Transverse colon (tissue), 4 donors: Measurements from ENCODE around the gene UMAD1. TPM values are rescaled to one million over a fixed set of nuclear protein-coding genes. Genes with fewer than 3 reads are reported as not detected.
"Not testable (repeated sequence)": the region's sequence is repeated elsewhere in the genome, so short reads cannot be mapped to it uniquely, and the experiment has no call there.

Source experiments
- DNase-seq: peaks from one replicate; pipeline ENCODE4 v3.0.0-alpha.2; 2019
- H3K27ac ChIP-seq, 4 donors: fragments of 200-600 bp; sonication (generic); 2 replicates each; pipeline ENCODE4 v1.5.1; 2016 to 2018; ENCODE audit warnings: inconsistent platforms in 4 of 4
- H3K27me3 ChIP-seq: fragments of 200-600 bp; sonication (generic); 2 replicates; pipeline ENCODE4 v1.5.1; 2017; ENCODE audit warnings: inconsistent platforms
- H3K36me3 ChIP-seq, 4 donors: fragments of 200-600 bp; sonication (generic); 2 replicates each; pipeline ENCODE4 v1.5.1; 2017 to 2019; ENCODE audit warnings: inconsistent platforms in 4 of 4
- H3K4me1 ChIP-seq, 4 donors: fragments of 200-600 bp; sonication (generic); 2 replicates each; pipeline ENCODE4 v1.5.1; 2017 to 2020; ENCODE audit warnings: inconsistent platforms in 4 of 4
- H3K4me3 ChIP-seq, 4 donors: fragments of 200-600 bp; sonication (generic); 1 replicate in 1 of 4; 2 replicates in 3 of 4; pipeline versions ENCODE4 v1.5.1 to v1.6.1; 2017 to 2019; ENCODE audit warnings: inconsistent platforms in 4 of 4
- H3K9me3 ChIP-seq, 2 donors: fragments of 200-600 bp; sonication (generic); 2 replicates each; pipeline ENCODE4 v1.5.1; 2017 to 2019; ENCODE audit warnings: inconsistent platforms in 2 of 2
- EP300 ChIP-seq: sonication (generic); formaldehyde crosslinking; IDR thresholded peaks from one replicate; pipeline ENCODE4 v1.6.1; 2017; ENCODE audit warnings: antibody characterized with exemption, low read depth
- POLR2A ChIP-seq: fragments of 450-650 bp; IDR thresholded peaks from one replicate; pipeline ENCODE4 v1.6.1; 2016; ENCODE audit warnings: antibody characterized with exemption, mild to moderate bottlenecking, moderate library complexity
- POLR2AphosphoS5 ChIP-seq, 3 donors: sonication (generic); formaldehyde crosslinking; IDR thresholded peaks; one replicate each; pipeline ENCODE4 v1.6.1; 2016; ENCODE audit warnings: antibody characterized with exemption in 3 of 3
- WGBS, 2 donors: methylation state at CpG; one replicate each; pipeline ENCODE4 v1.1.5; 2018; ENCODE audit warnings: low coverage in 1 of 2; 5-methylcytosine and 5-hydroxymethylcytosine counted together
- in situ Hi-C, 4 donors: fragments of 200-750 bp; cut with MboI; loops; one replicate each; pipeline versions ENCODE4 v1.15.0 to v1.15.1; 2017; ENCODE audit warnings: low sequenced_read_pairs in 3 of 4, low pct_ligation_motif_present in 1 of 4, low pct_unique_long_range_greater_than_20kb in 1 of 4
- intact Hi-C: fragments of 100-400 bp; cut with DNase I; formaldehyde crosslinking; loops from one replicate; pipeline ENCODE4 v1.15.1; 2023; ENCODE audit warnings: low total_unique reads
- total RNA-seq, 4 donors: library from RNA; depleted of rRNA; stranded (reverse); fragments of >200 nt; gene quantifications; one replicate each; pipeline ENCODE4 v1.1.0, GENCODE V29; 2016
- TF ChIP-seq, protein P1 (sequence below), 5 experiments: fragments of 200-600 bp in 3 of 5; fragments of 450-650 bp in 2 of 5; sonication (generic) in 3 of 5; IDR thresholded peaks; 1 replicate in 2 of 5; 2 replicates in 3 of 5; pipeline ENCODE4 v1.5.1; 2016 to 2017; ENCODE audit warnings: antibody characterized with exemption in 5 of 5, inconsistent platforms in 3 of 5, mild to moderate bottlenecking in 2 of 5, moderate library complexity in 1 of 5

Gene UMAD1
- total RNA-seq, 4 donors from 2014 or later, result 0.40 to 21.3 (median 14.6) TPM

- in situ Hi-C loops, result no loop called here
- H3K27ac ChIP-seq, result no peak overlapping the region
- H3K9me3 ChIP-seq, result no peaks in the 10 kb centered on the region
- no peaks in the 10 kb centered on the region for H3K27me3 ChIP-seq
- no peak overlapping the region for H3K4me3 ChIP-seq
- intact Hi-C loops, result no loop called here
- 75 to 88% methylated on average over 1 of the region's 1 CpG for WGBS, 2 donors
- DNase-seq, result no peak
- H3K4me1 ChIP-seq, result peaks cover 0 to 9% (median 0%) of the 10 kb centered on the region in 4 donors
- no peaks in the 10 kb centered on the region for H3K36me3 ChIP-seq
- TF ChIP-seq, protein P1, sequence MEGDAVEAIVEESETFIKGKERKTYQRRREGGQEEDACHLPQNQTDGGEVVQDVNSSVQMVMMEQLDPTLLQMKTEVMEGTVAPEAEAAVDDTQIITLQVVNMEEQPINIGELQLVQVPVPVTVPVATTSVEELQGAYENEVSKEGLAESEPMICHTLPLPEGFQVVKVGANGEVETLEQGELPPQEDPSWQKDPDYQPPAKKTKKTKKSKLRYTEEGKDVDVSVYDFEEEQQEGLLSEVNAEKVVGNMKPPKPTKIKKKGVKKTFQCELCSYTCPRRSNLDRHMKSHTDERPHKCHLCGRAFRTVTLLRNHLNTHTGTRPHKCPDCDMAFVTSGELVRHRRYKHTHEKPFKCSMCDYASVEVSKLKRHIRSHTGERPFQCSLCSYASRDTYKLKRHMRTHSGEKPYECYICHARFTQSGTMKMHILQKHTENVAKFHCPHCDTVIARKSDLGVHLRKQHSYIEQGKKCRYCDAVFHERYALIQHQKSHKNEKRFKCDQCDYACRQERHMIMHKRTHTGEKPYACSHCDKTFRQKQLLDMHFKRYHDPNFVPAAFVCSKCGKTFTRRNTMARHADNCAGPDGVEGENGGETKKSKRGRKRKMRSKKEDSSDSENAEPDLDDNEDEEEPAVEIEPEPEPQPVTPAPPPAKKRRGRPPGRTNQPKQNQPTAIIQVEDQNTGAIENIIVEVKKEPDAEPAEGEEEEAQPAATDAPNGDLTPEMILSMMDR (IDR thresholded peaks at IDR 0.05), result no peak
- TF ChIP-seq EP300 (no peak), POLR2A (no peak), POLR2AphosphoS5 (IDR thresholded peaks at IDR 0.05) (no peak)
Measured at GRCh38 chr7:7820409-7820808, 179.9 kb downstream of the UMAD1 start.

DNA sequence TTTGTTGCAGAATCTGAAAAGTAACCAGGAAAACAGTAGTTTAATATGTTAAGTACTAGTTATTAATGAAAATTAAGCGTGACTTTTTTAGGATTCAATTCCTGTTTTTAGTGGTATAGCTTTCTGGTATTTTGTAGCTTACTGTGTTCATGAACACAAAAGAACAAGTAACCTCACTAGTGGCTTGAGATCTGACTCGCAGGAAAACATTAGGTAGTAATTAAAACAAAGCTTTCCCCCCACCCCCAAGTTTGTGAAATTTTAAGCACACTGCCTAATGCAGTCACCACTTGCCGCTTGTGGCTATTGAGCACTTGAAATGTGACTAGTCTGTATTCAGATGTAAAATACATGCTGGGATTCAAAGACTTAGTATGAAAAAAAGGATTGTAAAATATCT is 180.4 kb downstream of the UMAD1 start:
- Histone ChIP-seq H3K9me3 (no peaks in the 10 kb centered on the region), H3K36me3 (no peaks in the 10 kb centered on the region), H3K4me3 (no peak overlapping the region), H3K27ac (no peak overlapping the region), H3K27me3 (no peaks in the 10 kb centered on the region), H3K4me1 (peaks cover 0 to 4% (median 0%) of the 10 kb centered on the region in 4 donors)
- in situ Hi-C loops (no loop called here), intact Hi-C loops (no loop called here)
- no peak for DNase-seq
- WGBS, 2 donors, result 80 to 92% methylated on average over 3 of the region's 3 CpGs
- TF ChIP-seq, protein P1 (IDR thresholded peaks at IDR 0.05), result no peak
- no peak for TF ChIP-seq POLR2A
- TF ChIP-seq POLR2AphosphoS5 (IDR thresholded peaks at IDR 0.05), result no peak
- TF ChIP-seq EP300, result no peak

- Histone ChIP-seq H3K4me3 (no peak overlapping the region), H3K36me3 (no peaks in the 10 kb centered on the region), H3K9me3 (no peaks in the 10 kb centered on the region), H3K27ac (no peak overlapping the region), H3K4me1 (peaks cover 0 to 4% (median 0%) of the 10 kb centered on the region in 4 donors), H3K27me3 (no peaks in the 10 kb centered on the region)
- no peak for DNase-seq
- in situ Hi-C loops (no loop called here), intact Hi-C loops (no loop called here)
- WGBS, 2 donors, result 94 to 100% methylated on average over 2 to 3 of the region's 3 CpGs
- TF ChIP-seq POLR2A (no peak), EP300 (no peak), POLR2AphosphoS5 (IDR thresholded peaks at IDR 0.05) (no peak)
- TF ChIP-seq, protein P1 (IDR thresholded peaks at IDR 0.05), result no peak
Measured at GRCh38 chr7:7821517-7821916, 181.0 kb downstream of the UMAD1 start.

GRCh38 chr7:7825294-7825693 is 184.7 kb downstream of the UMAD1 start:
- H3K4me3 ChIP-seq, H3K36me3 ChIP-seq, intact Hi-C loops, in situ Hi-C loops, H3K27ac ChIP-seq, H3K27me3 ChIP-seq, H3K9me3 ChIP-seq, DNase-seq, H3K4me1 ChIP-seq: not testable (repeated sequence)

GRCh38 chr7:7829667-7830066 is 189.1 kb downstream of the UMAD1 start:
- intact Hi-C loops (no loop called here), in situ Hi-C loops (no loop called here)
- H3K4me3 ChIP-seq, result no peak overlapping the region
- no peaks in the 10 kb centered on the region for H3K27me3 ChIP-seq
- H3K27ac ChIP-seq, result no peak overlapping the region
- H3K4me1 ChIP-seq, result peaks cover 0 to 8% (median 2%) of the 10 kb centered on the region in 4 donors
- WGBS, 2 donors, result 78 to 86% methylated on average over 2 of the region's 2 CpGs
- no peaks in the 10 kb centered on the region for H3K36me3 ChIP-seq
- TF ChIP-seq POLR2AphosphoS5 (IDR thresholded peaks at IDR 0.05) (no peak), EP300 (no peak), POLR2A (no peak)
- TF ChIP-seq, protein P1 (IDR thresholded peaks at IDR 0.05), result no peak
- H3K9me3 ChIP-seq, result no peaks in the 10 kb centered on the region
- no peak for DNase-seq
